ENCODE results near the gene PCDHB10. TPM values are rescaled to one million over a fixed set of nuclear protein-coding genes. Genes with fewer than 3 reads are reported as not detected.

The PCDHB10 gene
- 0.79 and 1.4 TPM in 2 replicates for total RNA-seq

GRCh38 chr5:141192110-141192725, at the start of gene PCDHB10:
Gene PCDHB10 (plus strand): TSS chr5:141192353. CDS start chr5:141192553, 200 bp downstream.

GRCh38 chr5:141149812-141150211, 42.3 kb upstream of the PCDHB10 start, which contains the start of gene PCDHB6:
Gene PCDHB6 (plus strand): TSS chr5:141150057. CDS start chr5:141150258, 201 bp downstream.

GRCh38 chr5:141172381-141173204, 19.6 kb upstream of the PCDHB10 start, which contains the start of gene PCDHB7:
Gene PCDHB7 (plus strand): TSS chr5:141172644. CDS start chr5:141172836, 192 bp downstream.

GRCh38 chr5:141177577-141178191, 14.5 kb upstream of the PCDHB10 start, which contains the start of gene PCDHB8:
Gene PCDHB8 (plus strand): TSS chr5:141177790. CDS start chr5:141178035, 245 bp downstream.

GRCh38 chr5:141182248-141182647, 9.9 kb upstream of the PCDHB10 start, which contains the start of gene PCDHB16:
Gene PCDHB16 (plus strand): TSS chr5:141182387. CDS start chr5:141182560, 173 bp downstream.

GRCh38 chr5:141186897-141187512, 5.1 kb upstream of the PCDHB10 start, which contains the start of gene PCDHB9:
Gene PCDHB9 (plus strand): TSS chr5:141187161. CDS start chr5:141187319, 158 bp downstream.

GRCh38 chr5:141199359-141200235, 7.4 kb downstream of the PCDHB10 start, which contains the start of gene PCDHB11:
Gene PCDHB11 (plus strand): TSS chr5:141199627. CDS start chr5:141199775, 148 bp downstream.

GRCh38 chr5:141208478-141208877, 16.3 kb downstream of the PCDHB10 start, which contains the start of gene PCDHB12:
Gene PCDHB12 (plus strand): TSS chr5:141208719. CDS start chr5:141208908, 189 bp downstream.

GRCh38 chr5:141213656-141214339, 21.6 kb downstream of the PCDHB10 start, which contains the start of gene PCDHB13:
Gene PCDHB13 (plus strand): TSS chr5:141213919. CDS start chr5:141214124, 205 bp downstream.

GRCh38 chr5:141223112-141223783, 31.1 kb downstream of the PCDHB10 start, which contains the start of gene PCDHB14:
Gene PCDHB14 (plus strand): TSS chr5:141223343. CDS start chr5:141223506, 163 bp downstream.

Other genes starting within 250 kb of the PCDHB10 start
- 0.43 and 1.3 TPM in 2 replicates for gene PCDHAC2, start 225.9 kb upstream of the PCDHB10 start, total RNA-seq
- not detected in 2 replicates for gene PCDHB1, start 141.0 kb upstream of the PCDHB10 start, total RNA-seq
- gene PCDHB2, start 97.7 kb upstream of the PCDHB10 start, total RNA-seq, result 3.6 and 4.4 TPM in 2 replicates
- 0.79 and 1.6 TPM in 2 replicates for gene PCDHB3, start 91.9 kb upstream of the PCDHB10 start, total RNA-seq
- gene PCDHB4, start 70.5 kb upstream of the PCDHB10 start, total RNA-seq, result 0.20 and 0.59 TPM in 2 replicates
- 0.36 and 2.2 TPM in 2 replicates for gene PCDHB5, start 57.1 kb upstream of the PCDHB10 start, total RNA-seq
- gene PCDHB6, start 42.3 kb upstream of the PCDHB10 start, total RNA-seq, result 0.20 and 0.36 TPM in 2 replicates
- gene PCDHB7, start 19.7 kb upstream of the PCDHB10 start, total RNA-seq, result 0.33 and 1.1 TPM in 2 replicates
- 0.26 and 1.3 TPM in 2 replicates for gene PCDHB8, start 14.6 kb upstream of the PCDHB10 start, total RNA-seq
- gene PCDHB16, start 10.0 kb upstream of the PCDHB10 start, total RNA-seq, result 0.50 and 0.59 TPM in 2 replicates
- 0.40 and 0.59 TPM in 2 replicates for gene PCDHB9, start 5.2 kb upstream of the PCDHB10 start, total RNA-seq
- gene PCDHB11, start 7.3 kb downstream of the PCDHB10 start, total RNA-seq, result 0.69 and 0.85 TPM in 2 replicates
- 0.26 and 0.46 TPM in 2 replicates for gene PCDHB12, start 16.4 kb downstream of the PCDHB10 start, total RNA-seq
- gene PCDHB13, start 21.6 kb downstream of the PCDHB10 start, total RNA-seq, result 0.59 and 1.8 TPM in 2 replicates
- gene PCDHB14, start 31.0 kb downstream of the PCDHB10 start, total RNA-seq, result 1.6 and 2.1 TPM in 2 replicates
- gene PCDHB15, start 53.0 kb downstream of the PCDHB10 start, total RNA-seq, result 0.59 and 0.91 TPM in 2 replicates
- 0.13 and 0.26 TPM in 2 replicates for gene SLC25A2, start 111.7 kb downstream of the PCDHB10 start, total RNA-seq
- 56.6 and 69.0 TPM in 2 replicates for gene TAF7, start 128.4 kb downstream of the PCDHB10 start, total RNA-seq
- 1.2 and 1.4 TPM in 2 replicates for gene PCDHGA1, start 138.2 kb downstream of the PCDHB10 start, total RNA-seq
- gene PCDHGA2, start 146.4 kb downstream of the PCDHB10 start, total RNA-seq, result 2.8 and 4.2 TPM in 2 replicates
- gene PCDHGA3, start 151.5 kb downstream of the PCDHB10 start, total RNA-seq, result 0.79 and 3.0 TPM in 2 replicates
- 2.2 and 3.8 TPM in 2 replicates for gene PCDHGB1, start 157.7 kb downstream of the PCDHB10 start, total RNA-seq
- gene PCDHGA4, start 162.7 kb downstream of the PCDHB10 start, total RNA-seq, result 11.6 and 16.9 TPM in 2 replicates
- 3.2 and 3.9 TPM in 2 replicates for gene PCDHGB2, start 167.6 kb downstream of the PCDHB10 start, total RNA-seq
- 1.8 and 2.3 TPM in 2 replicates for gene PCDHGA5, start 171.8 kb downstream of the PCDHB10 start, total RNA-seq
- 7.8 and 8.1 TPM in 2 replicates for gene PCDHGB3, start 177.9 kb downstream of the PCDHB10 start, total RNA-seq
- 5.3 and 6.7 TPM in 2 replicates for gene PCDHGA6, start 181.5 kb downstream of the PCDHB10 start, total RNA-seq
- gene PCDHGA7, start 190.4 kb downstream of the PCDHB10 start, total RNA-seq, result 6.9 and 10.3 TPM in 2 replicates
- gene PCDHGB4, start 195.3 kb downstream of the PCDHB10 start, total RNA-seq, result 26.1 and 54.1 TPM in 2 replicates
- gene PCDHGA8, start 200.3 kb downstream of the PCDHB10 start, total RNA-seq, result 4.0 and 4.3 TPM in 2 replicates
- gene PCDHGB5, start 205.6 kb downstream of the PCDHB10 start, total RNA-seq, result 34.3 and 47.0 TPM in 2 replicates
- 5.2 and 5.5 TPM in 2 replicates for gene PCDHGA9, start 210.4 kb downstream of the PCDHB10 start, total RNA-seq
- 3.9 and 4.8 TPM in 2 replicates for gene PCDHGB6, start 215.7 kb downstream of the PCDHB10 start, total RNA-seq
- gene PCDHGA10, start 220.6 kb downstream of the PCDHB10 start, total RNA-seq, result 8.3 and 9.4 TPM in 2 replicates
- gene PCDHGB7, start 225.3 kb downstream of the PCDHB10 start, total RNA-seq, result 13.8 and 14.7 TPM in 2 replicates
- 20.6 and 27.7 TPM in 2 replicates for gene PCDHGA11, start 228.7 kb downstream of the PCDHB10 start, total RNA-seq
- 40.2 and 46.0 TPM in 2 replicates for gene PCDHGA12, start 238.2 kb downstream of the PCDHB10 start, total RNA-seq

All from smooth muscle cell of the pulmonary artery (primary cell).